Activated CD4-positive, alpha-beta T cell treated with anti-CD3 and anti-CD28 coated beads, Interleukin-2, amount 10 ng/mL, durations not matched to agents 24 days and 14 days (primary cell): ENCODE results near the gene COPS9. TPM values are rescaled to one million over a fixed set of nuclear protein-coding genes. Genes with fewer than 3 reads are reported as not detected.

Source experiments
- DNase-seq: peaks from one replicate; pipeline ENCODE4 v3.0.0; 2022
- H3K27ac Mint-ChIP-seq: one replicate; pipeline ENCODE4 v1.8.0; 2022; ENCODE audit warnings: mild to moderate bottlenecking, mixed read lengths
- H3K27me3 Mint-ChIP-seq: one replicate; pipeline ENCODE4 v1.8.0; 2022; ENCODE audit warnings: mixed read lengths
- H3K36me3 Mint-ChIP-seq: one replicate; pipeline ENCODE4 v1.8.0; 2022; ENCODE audit warnings: low read depth, mild to moderate bottlenecking, mixed read lengths
- H3K4me1 Mint-ChIP-seq: one replicate; pipeline ENCODE4 v1.8.0; 2021; ENCODE audit warnings: mixed read lengths
- H3K4me3 Mint-ChIP-seq: one replicate; pipeline ENCODE4 v1.8.0; 2022; ENCODE audit warnings: mild to moderate bottlenecking, moderate library complexity, mixed read lengths
- H3K9me3 Mint-ChIP-seq: one replicate; pipeline ENCODE4 v1.8.0; 2021; ENCODE audit warnings: mixed read lengths
- intact Hi-C: fragments of 100-400 bp; cut with micrococcal nuclease; formaldehyde crosslinking; loops from one replicate; pipeline ENCODE4 v1.15.1; 2023
- total RNA-seq: library from RNA; stranded (reverse); gene quantifications from 2 replicates; pipeline ENCODE4 v1.2.3, GENCODE V29; 2022

COPS9 gene
- total RNA-seq, 1 donor from 2014 or later, result 135 TPM

DNA sequence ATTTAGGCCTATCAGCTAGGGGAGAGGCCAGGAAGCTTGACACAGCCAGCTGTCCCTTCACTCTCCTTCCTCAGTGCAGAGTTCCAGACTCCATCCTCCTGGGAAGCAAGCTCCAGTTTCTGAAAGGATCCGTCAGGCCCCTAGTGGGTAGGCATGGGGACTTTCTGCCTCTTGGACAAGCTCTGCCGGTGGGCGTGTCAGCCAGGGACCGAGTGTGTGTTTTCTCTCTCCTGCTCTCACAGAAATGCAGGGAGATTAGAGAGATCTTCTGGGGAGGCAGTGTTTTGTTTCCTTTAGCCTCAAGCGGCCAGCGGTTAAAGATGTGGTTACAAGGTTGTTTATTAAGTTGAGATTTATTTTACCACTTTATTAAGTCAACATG is 34.2 kb upstream of the COPS9 start:
- DNase-seq, result no peak
- no peaks in the 10 kb centered on the region for H3K4me1 Mint-ChIP-seq
- no peak overlapping the region for H3K4me3 Mint-ChIP-seq
- intact Hi-C loops, result no loop called here
- no peak overlapping the region for H3K27ac Mint-ChIP-seq
- H3K36me3 Mint-ChIP-seq, result no peaks in the 10 kb centered on the region
- H3K27me3 Mint-ChIP-seq, result peaks cover 2% of the 10 kb centered on the region
- no peaks in the 10 kb centered on the region for H3K9me3 Mint-ChIP-seq

DNA sequence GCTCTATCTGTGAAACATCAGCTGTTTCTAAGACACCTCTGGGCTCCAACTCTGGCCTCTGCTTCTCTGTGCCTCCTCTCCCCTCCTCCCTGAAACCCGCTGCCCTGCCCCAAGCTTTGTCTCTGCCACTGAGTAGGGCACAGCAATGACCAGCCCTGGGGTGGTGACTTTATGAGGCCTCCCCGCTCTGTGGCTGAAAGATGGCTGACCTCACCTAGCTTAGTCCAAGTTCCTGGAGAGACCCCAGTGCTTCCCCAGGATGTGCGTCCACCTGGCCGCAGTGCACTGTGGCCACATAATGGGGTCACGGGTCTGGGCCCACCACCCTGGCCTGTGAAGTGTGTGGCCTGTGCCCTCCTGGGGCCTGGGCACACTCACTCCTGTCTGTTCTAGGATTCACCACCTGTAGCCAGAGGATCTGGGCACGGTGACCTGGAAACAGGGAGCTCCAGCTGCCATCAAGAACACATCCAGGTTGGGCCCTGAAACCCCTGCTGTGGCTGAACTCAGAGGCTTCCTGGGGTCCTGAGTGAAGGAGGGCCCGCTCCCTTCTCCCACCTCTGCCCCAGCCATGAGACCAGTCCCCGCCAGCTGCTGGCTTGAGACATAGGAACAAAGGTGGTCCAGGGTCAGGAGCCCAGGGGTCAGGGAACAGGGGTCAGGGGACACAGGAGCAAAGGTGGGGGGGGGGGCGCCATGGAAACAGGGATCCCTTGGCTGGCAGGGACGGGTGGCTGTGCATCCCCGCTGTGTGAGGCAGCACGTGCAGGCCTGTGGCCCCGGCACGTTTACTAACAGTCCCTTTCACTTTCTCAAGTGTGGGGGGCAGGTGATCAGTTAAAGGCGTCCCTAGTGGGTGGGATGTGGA is 33.6 kb upstream of the COPS9 start:
- Mint-ChIP-seq H3K4me3 (no peak overlapping the region), H3K4me1 (no peaks in the 10 kb centered on the region), H3K36me3 (no peaks in the 10 kb centered on the region), H3K9me3 (no peaks in the 10 kb centered on the region), H3K27me3 (peaks cover 2% of the 10 kb centered on the region), H3K27ac (no peak overlapping the region)
- intact Hi-C loops, result no loop called here
- no peak for DNase-seq

- no peak for DNase-seq
- intact Hi-C loops, result no loop called here
- Mint-ChIP-seq H3K4me1 (no peaks in the 10 kb centered on the region), H3K27ac (no peak overlapping the region), H3K4me3 (no peak overlapping the region), H3K9me3 (peaks cover 6% of the 10 kb centered on the region), H3K36me3 (no peaks in the 10 kb centered on the region), H3K27me3 (peaks cover 2% of the 10 kb centered on the region)
Observed at GRCh38 chr2:240168546-240169361, 32.6 kb upstream of the COPS9 start.

DNA sequence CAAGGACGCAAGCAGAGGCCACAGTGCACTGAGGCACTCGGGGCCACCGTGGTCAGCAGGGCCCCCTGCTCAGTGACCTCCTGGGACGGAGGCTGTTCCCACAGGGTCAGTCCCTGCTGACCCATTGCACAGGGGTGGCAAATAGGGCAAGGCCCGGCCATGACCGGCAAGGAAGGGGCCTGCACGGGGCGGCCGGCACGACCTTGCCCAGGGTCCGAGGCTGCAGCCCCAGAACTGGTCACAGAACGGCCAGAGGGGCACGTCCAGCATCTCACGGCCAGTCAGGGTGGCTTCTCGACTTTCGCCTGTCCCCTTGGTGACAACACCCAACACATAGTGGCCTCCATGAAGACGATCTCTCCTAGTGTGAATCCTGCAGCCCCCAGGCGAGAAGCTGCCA is 31.9 kb upstream of the COPS9 start:
- H3K9me3 Mint-ChIP-seq, result peaks cover 8% of the 10 kb centered on the region
- no peaks in the 10 kb centered on the region for H3K36me3 Mint-ChIP-seq
- H3K4me3 Mint-ChIP-seq, result no peak overlapping the region
- H3K4me1 Mint-ChIP-seq, result no peaks in the 10 kb centered on the region
- DNase-seq, result no peak
- H3K27ac Mint-ChIP-seq, result no peak overlapping the region
- H3K27me3 Mint-ChIP-seq, result peaks cover 2% of the 10 kb centered on the region
- intact Hi-C loops, result no loop called here

DNA sequence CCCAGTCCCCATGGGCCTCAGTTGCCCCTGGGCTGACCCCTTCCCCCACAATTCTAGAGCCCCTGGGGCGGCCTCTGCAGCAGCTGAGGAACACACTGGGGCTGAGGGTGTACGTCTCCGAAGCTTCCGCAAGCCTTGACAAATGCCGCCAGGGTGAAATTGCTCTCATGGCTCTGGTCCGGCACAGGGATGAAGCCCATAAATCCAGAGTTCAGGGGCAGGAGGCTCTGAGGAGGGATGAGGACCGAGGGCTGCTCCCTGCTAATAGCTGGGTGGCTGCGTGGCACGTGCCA is 31.4 kb upstream of the COPS9 start:
- no peak overlapping the region for H3K4me3 Mint-ChIP-seq
- no peak overlapping the region for H3K27ac Mint-ChIP-seq

DNA sequence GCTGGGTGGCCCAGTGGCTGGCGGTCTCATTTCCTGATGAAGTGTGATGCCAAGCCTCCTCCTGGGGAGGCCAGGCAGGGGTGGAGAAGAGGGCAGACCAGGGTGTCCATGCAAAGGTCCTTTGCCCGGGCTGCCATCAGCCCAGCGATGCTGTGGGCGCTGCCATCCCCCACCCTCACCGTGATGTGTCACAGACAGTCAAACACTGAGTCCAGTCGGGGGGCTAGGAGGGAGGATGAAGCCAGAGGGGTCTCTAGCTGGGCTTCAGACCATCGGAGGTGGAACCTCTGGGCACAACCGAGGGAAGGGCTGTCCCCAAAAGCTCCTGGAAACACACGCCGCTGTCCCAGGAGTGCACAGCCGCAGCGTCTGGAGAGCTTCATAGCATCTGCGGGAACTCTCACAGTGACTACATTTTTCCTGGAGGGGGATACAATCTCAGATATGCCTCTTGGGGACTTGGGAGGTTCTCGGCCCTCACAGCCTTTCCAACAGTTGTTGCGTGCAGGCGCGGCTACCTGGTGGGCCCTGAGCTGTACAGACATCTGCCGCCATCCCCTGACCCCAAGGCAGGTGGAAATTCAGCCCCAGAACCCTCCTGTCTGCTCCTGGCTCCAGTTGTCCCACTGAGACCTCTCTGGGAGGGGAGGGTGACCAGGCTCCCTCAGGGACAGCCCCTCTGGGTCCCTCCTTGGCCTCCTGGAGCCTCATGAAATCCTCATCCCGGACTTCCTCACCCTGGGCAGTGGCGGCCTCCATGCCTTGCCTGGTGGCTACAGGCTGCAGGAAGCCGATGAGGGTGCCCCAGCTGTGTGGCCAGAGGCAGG is 30.9 kb upstream of the COPS9 start:
- H3K9me3 Mint-ChIP-seq, result peaks cover 8% of the 10 kb centered on the region
- H3K27ac Mint-ChIP-seq, result no peak overlapping the region
- H3K27me3 Mint-ChIP-seq, result peaks cover 2% of the 10 kb centered on the region
- no peaks in the 10 kb centered on the region for H3K4me1 Mint-ChIP-seq
- no peak overlapping the region for H3K4me3 Mint-ChIP-seq
- DNase-seq, result no peak
- intact Hi-C loops, result no loop called here
- no peaks in the 10 kb centered on the region for H3K36me3 Mint-ChIP-seq

More for the DNA sequence above, 31.4 kb upstream of the COPS9 start:
- peaks cover 8% of the 10 kb centered on the region for H3K9me3 Mint-ChIP-seq
- H3K27me3 Mint-ChIP-seq, result peaks cover 2% of the 10 kb centered on the region
- H3K36me3 Mint-ChIP-seq, result no peaks in the 10 kb centered on the region
- intact Hi-C loops, result no loop called here
- no peak for DNase-seq
- H3K4me1 Mint-ChIP-seq, result no peaks in the 10 kb centered on the region

DNA sequence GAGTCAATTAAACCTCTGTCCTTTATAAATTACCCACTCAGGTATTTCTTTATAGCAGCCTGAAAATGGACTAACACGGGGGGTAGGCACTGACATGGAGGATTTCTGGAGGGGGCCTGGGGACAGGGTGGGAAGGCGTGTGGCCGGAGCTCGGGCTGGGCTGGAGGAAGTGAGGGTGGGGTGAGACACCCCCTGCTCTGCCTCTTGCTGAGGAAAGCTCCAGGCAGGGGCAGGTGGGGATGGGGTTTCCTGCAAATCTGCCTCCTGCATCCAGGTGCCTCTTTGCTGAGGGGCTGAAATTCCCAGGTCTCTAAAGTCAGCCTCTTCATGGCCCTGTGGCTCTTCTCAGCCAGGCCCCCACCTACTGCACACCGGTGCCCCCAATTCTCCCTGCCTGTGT is 30.1 kb upstream of the COPS9 start:
- peaks cover 8% of the 10 kb centered on the region for H3K9me3 Mint-ChIP-seq
- H3K27ac Mint-ChIP-seq, result no peak overlapping the region
- DNase-seq, result no peak
- intact Hi-C loops, result no loop called here
- no peaks in the 10 kb centered on the region for H3K4me1 Mint-ChIP-seq
- H3K4me3 Mint-ChIP-seq, result no peak overlapping the region
- peaks cover 2% of the 10 kb centered on the region for H3K27me3 Mint-ChIP-seq
- H3K36me3 Mint-ChIP-seq, result no peaks in the 10 kb centered on the region

DNA sequence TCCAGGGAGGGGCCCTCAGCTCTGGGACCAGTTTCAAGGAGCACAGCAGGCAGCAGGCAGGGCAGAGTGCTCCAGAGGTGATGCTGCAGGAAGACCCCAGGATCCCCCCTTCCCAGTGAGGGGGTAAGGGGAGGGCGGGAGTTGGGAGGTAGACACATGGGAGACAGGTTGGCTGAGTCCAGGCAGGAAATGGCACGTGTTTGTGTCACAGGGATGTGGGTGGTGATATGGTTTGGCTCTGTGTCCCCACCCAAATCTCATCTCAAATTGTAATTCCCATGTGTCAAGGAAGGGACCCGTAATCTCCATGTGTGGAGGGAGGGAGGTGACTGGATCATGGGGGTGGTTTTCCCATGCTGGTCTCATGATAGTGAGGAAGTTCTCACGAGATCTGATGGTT is 29.6 kb upstream of the COPS9 start:
- Mint-ChIP-seq H3K4me1 (no peaks in the 10 kb centered on the region), H3K27ac (no peak overlapping the region), H3K27me3 (peaks cover 2% of the 10 kb centered on the region), H3K36me3 (no peaks in the 10 kb centered on the region), H3K9me3 (peaks cover 8% of the 10 kb centered on the region), H3K4me3 (no peak overlapping the region)
- no peak for DNase-seq
- intact Hi-C loops, result no loop called here

GRCh38 chr2:240165034-240165433 is 28.9 kb upstream of the COPS9 start:
- H3K27me3 Mint-ChIP-seq, result no peaks in the 10 kb centered on the region
- peaks cover 8% of the 10 kb centered on the region for H3K9me3 Mint-ChIP-seq
- H3K4me3 Mint-ChIP-seq, result no peak overlapping the region
- no peaks in the 10 kb centered on the region for H3K36me3 Mint-ChIP-seq
- H3K27ac Mint-ChIP-seq, result no peak overlapping the region
- no peaks in the 10 kb centered on the region for H3K4me1 Mint-ChIP-seq
- intact Hi-C loops, result no loop called here
- DNase-seq, result no peak

DNA sequence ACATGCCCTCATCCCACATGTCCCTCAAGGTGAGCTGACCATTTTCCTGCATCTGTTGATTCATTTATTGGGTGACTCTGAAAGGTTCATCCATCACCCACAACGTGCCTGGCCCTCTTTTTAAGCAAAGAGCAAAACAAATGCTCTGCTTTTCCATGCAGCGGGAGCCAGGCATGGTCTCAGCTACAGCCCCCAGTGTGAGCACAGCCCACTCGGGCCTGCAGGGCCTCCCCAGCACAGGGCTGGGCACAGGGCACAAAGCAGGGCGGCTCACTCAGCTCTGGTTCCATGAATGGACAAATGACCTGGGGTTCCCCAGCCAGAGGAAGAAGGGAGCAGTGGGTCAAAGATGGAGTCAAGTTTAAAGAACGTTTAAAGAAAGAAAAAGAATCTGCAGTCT is 28.5 kb upstream of the COPS9 start:
- no peak for DNase-seq
- no peak overlapping the region for H3K4me3 Mint-ChIP-seq
- H3K9me3 Mint-ChIP-seq, result peaks cover 8% of the 10 kb centered on the region
- H3K4me1 Mint-ChIP-seq, result no peaks in the 10 kb centered on the region
- no peaks in the 10 kb centered on the region for H3K27me3 Mint-ChIP-seq
- no peaks in the 10 kb centered on the region for H3K36me3 Mint-ChIP-seq
- H3K27ac Mint-ChIP-seq, result no peak overlapping the region
- intact Hi-C loops, result no loop called here

- Mint-ChIP-seq H3K4me1 (no peaks in the 10 kb centered on the region), H3K27me3 (no peaks in the 10 kb centered on the region), H3K27ac (no peak overlapping the region), H3K9me3 (peaks cover 8% of the 10 kb centered on the region), H3K4me3 (no peak overlapping the region), H3K36me3 (no peaks in the 10 kb centered on the region)
- intact Hi-C loops, result no loop called here
- DNase-seq, result no peak
Observed at GRCh38 chr2:240163844-240164574, 27.9 kb upstream of the COPS9 start.

DNA sequence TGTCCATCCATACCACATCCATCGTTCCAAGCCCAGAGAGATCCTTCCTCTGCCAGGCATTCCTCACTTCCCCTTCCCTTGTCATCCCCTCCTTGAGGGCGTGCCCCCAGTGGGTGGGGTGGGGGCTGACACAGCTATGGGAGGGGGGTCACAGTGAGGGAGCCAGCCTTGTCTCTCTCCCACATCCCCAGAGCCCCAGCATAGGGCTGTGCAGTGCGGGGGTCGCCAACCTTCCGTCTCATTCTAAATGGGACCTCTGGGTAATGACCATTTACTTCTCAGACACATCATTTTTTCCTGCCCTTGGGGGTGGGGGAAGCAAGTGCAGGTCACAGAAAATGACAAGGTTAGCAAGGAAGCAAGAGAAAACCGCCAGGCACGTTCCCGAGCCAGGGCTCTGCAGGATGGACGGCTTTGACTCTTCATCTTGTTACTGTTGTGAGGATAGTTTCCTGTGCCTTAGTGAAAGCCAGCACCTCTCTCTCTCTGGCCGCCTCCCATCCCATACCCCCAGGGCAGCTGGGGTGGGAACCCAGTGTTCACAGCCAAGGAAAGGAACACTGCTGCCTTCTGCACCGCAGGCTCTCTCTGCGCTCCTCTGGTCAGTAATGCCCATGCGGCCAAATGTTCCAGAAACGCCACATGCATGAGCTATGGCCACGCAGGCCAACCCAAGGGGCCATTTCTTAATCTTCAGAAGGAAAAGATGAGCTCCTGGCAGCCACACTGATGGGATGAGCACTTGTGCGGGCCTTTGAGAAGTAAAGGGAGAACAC is 27.0 kb upstream of the COPS9 start:
- H3K36me3 Mint-ChIP-seq, result no peaks in the 10 kb centered on the region

DNA sequence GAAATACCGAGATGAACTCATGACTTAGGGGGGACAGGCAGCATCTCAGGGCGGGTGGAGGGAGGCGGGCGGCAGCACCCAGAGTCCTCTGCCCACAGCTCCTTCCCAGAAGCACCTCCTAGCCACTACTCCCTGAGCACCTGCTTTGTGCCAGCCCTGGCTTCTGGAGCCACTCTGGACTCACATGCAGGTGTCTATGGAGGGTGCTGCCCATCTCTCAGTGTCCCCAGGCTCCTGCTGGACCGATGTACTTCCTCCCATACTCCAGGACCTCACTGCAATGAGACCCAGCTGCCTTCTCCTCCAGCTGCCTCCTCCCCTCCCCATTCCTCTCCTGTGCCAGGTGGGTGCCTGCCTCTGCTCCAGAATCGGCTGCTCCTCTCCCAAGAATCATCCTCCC is 26.4 kb upstream of the COPS9 start:
- H3K4me1 Mint-ChIP-seq, result no peaks in the 10 kb centered on the region
- no peaks in the 10 kb centered on the region for H3K36me3 Mint-ChIP-seq
- DNase-seq, result no peak
- no peak overlapping the region for H3K27ac Mint-ChIP-seq
- peaks cover 8% of the 10 kb centered on the region for H3K9me3 Mint-ChIP-seq
- no peak overlapping the region for H3K4me3 Mint-ChIP-seq
- intact Hi-C loops, result no loop called here
- no peaks in the 10 kb centered on the region for H3K27me3 Mint-ChIP-seq

More for the DNA sequence above, 27.0 kb upstream of the COPS9 start:
- Mint-ChIP-seq H3K27ac (no peak overlapping the region), H3K9me3 (peaks cover 8% of the 10 kb centered on the region), H3K4me3 (no peak overlapping the region), H3K4me1 (no peaks in the 10 kb centered on the region), H3K27me3 (no peaks in the 10 kb centered on the region)
- intact Hi-C loops, result no loop called here
- no peak for DNase-seq
